Ovary (tissue), 3 donors: Measurements from ENCODE around the gene DRAXIN.
"Not testable (repeated sequence)": the region's sequence is repeated elsewhere in the genome, so short reads cannot be mapped to it uniquely, and the experiment has no call there.

Experiments
- CTCF ChIP-seq, 3 donors: fragments of 450-650 bp in 2 of 3; fragments of 200-600 bp in 1 of 3; IDR thresholded peaks; one replicate each; pipeline versions ENCODE4 v1.5.1 to v1.8.0; 2016 to 2022; ENCODE audit warnings: antibody characterized with exemption in 3 of 3, mild to moderate bottlenecking in 1 of 3
- EP300 ChIP-seq: sonication (generic); formaldehyde crosslinking; IDR thresholded peaks from one replicate; pipeline ENCODE4 v1.6.1; 2017; ENCODE audit warnings: antibody characterized with exemption
- donor health status: DM: no; HTN: no; CAD: no.

- peak; percentile 83 to 94 (median 84) for TF ChIP-seq CTCF (IDR thresholded peaks at IDR 0.05)
- TF ChIP-seq EP300: not testable (repeated sequence)
These were observed 49.0 kb upstream of the DRAXIN start for GRCh38 chr1:11642418-11643017.
